GM12865 (cell line): ENCODE results near the gene TELO2.

ENCODE experiments used
- DNase-seq: peaks from one replicate; pipeline ENCODE4 v3.0.0; 2010; ENCODE audit warnings: low read depth
- H3K4me3 ChIP-seq: 2 replicates; pipeline ENCODE4 v1.5.1; 2011; ENCODE audit warnings: mild to moderate bottlenecking, low read depth, low read length, control low read depth
- TF ChIP-seq, protein P1 (sequence below): IDR thresholded peaks from 2 replicates; pipeline ENCODE4 v1.5.1; 2011; ENCODE audit warnings: low read length, control low read depth, low read depth, inconsistent platforms; ENCODE audit not compliant: insufficient read depth; ENCODE audit errors: missing control alignments

TELO2 gene

DNA sequence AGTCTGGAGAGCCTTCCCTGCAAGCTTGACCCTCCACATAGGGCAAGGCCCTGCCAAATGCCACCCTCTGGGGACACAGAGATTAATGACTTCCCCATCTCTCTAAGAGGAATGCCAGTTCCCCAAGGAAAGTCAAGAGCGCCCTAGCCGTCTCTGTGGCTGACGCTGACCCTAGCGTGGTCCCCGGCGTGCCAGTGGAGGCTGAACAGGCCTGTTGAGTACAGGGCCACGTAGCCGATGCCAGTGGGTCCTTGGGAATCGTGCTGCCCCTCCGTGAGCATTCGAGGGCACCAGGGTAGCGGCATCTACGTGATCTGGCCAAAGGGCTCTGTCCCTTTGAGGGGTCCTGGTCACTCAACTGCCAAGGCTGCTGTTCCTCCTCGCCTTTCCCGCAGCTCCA lies 57.5 kb downstream of the TELO2 start:
- DNase-seq, result no peak
- H3K4me3 ChIP-seq, result no peak overlapping the region
- TF ChIP-seq, protein P1, sequence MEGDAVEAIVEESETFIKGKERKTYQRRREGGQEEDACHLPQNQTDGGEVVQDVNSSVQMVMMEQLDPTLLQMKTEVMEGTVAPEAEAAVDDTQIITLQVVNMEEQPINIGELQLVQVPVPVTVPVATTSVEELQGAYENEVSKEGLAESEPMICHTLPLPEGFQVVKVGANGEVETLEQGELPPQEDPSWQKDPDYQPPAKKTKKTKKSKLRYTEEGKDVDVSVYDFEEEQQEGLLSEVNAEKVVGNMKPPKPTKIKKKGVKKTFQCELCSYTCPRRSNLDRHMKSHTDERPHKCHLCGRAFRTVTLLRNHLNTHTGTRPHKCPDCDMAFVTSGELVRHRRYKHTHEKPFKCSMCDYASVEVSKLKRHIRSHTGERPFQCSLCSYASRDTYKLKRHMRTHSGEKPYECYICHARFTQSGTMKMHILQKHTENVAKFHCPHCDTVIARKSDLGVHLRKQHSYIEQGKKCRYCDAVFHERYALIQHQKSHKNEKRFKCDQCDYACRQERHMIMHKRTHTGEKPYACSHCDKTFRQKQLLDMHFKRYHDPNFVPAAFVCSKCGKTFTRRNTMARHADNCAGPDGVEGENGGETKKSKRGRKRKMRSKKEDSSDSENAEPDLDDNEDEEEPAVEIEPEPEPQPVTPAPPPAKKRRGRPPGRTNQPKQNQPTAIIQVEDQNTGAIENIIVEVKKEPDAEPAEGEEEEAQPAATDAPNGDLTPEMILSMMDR, result no peak

DNA sequence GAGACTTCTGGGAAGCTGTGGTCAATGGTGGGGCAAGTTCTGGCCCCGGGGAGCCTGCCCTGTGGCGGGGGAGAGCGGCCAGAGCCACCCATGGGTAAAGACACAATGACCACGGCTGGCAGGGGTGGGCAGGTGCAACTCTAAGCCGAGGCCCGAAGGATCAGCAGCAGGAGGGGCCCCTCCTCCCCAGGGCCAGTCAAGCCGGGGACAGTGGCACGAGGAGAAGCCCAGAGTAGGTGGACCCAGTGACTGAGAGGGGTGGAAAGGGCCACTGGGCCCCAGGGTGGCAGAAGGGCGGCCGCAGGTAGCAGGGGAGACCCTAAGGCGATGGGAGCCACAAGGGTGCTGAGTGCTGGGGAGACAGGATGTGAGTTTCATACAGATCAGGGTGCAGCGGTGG lies 58.0 kb downstream of the TELO2 start:
- TF ChIP-seq, protein P1, result no peak
- no peak for DNase-seq
- H3K4me3 ChIP-seq, result no peak overlapping the region

DNA sequence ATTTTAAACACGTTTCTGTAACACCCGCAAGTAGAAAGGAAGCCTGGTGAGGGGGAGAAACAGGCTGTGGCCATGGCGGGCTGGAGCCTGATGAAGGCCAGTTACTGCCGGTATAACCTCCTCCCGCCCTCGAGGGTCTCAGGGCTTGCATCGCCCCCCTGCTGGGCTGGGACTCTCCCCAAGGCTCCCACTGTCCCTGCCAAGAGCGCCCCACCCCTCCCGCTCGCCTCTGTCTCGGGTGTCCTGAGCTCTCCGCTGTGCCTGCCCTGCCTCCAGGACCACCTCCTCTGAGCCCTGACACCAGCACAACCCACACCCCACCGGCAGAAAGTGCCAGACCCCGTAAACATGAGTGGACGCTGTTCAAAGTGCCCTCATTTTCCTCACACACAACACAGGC lies 59.0 kb downstream of the TELO2 start:
- no peak overlapping the region for H3K4me3 ChIP-seq
- DNase-seq, result no peak
- TF ChIP-seq, protein P1, result no peak

DNA sequence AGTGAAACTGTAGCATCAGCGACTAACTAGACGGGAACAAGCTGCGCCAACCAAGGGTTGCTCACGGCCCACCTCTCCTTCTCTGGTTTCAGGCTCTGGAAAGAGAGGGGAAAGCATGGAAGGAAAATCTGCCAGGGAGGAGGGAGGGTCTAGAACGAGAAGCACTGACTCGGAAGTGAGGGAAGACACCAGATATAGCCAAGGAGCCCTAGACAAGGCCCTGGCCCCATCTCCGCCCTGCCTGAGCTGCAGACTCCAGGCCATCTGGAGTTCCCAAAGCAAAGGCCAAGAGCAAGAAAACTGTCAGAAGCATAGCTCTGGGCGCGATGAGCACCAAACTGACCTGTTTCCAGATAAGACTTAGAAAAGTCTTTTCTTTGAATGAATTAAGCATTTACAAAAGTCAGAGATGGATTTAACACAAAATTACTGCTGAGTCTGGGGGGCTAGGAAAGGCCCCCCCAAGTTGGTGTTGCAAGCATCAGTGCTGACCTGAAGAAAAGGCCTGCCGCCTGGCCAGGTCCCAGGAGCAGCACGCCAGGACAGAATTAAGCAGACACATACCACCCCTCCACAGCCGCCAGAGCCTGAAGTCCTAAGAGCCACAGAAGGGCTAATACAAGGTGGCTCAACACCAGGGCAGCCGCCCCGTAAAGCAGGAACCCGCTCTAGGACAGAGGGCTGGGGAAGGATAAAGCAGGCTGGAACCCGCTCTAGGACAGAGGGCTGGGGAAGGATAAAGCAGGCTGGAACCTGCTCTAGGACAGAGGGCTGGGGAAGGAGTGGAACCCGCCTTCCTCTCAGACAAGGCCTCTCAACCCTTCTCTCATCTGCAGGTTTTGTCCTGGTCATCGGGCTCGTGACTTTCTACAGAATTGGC lies 61.0 kb downstream of the TELO2 start:
- no peak for DNase-seq
- TF ChIP-seq, protein P1, result no peak

DNA sequence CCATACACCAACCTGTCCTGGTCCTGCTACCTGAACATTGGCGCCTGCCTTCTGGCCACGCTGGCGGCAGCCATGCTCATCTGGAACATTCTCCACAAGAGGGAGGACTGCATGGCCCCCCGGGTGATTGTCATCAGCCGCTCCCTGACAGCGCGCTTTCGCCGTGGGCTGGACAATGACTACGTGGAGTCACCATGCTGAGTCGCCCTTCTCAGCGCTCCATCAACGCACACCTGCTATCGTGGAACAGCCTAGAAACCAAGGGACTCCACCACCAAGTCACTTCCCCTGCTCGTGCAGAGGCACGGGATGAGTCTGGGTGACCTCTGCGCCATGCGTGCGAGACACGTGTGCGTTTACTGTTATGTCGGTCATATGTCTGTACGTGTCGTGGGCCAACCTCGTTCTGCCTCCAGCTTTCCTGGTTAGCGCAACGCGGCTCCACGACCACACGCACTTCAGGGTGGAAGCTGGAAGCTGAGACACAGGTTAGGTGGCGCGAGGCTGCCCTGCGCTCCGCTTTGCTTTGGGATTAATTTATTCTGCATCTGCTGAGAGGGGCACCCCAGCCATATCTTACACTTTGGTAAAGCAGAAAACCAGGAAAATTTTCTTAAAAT lies 61.8 kb downstream of the TELO2 start:
- TF ChIP-seq, protein P1, result no peak
- no peak for DNase-seq
- H3K4me3 ChIP-seq, result no peak overlapping the region

More for the DNA sequence above, 61.0 kb downstream of the TELO2 start:
- H3K4me3 ChIP-seq, result no peak overlapping the region

- no peak for DNase-seq
- TF ChIP-seq, protein P1, result no peak
- H3K4me3 ChIP-seq, result no peak overlapping the region
Observed at GRCh38 chr16:1556254-1556653, 63.1 kb downstream of the TELO2 start.
